NB4 (cell line): ENCODE measurements around the gene MYORG.

ENCODE experiments used
- DNase-seq: peaks from one replicate; pipeline ENCODE4 v3.0.0; 2010; ENCODE audit warnings: low read depth
- H3K4me3 ChIP-seq: one replicate; pipeline ENCODE4 v1.5.1; 2011; ENCODE audit warnings: mild to moderate bottlenecking, low read depth, low read length, moderate library complexity
- MAX ChIP-seq: IDR thresholded peaks from 2 replicates; pipeline ENCODE4 v1.6.1; 2011; ENCODE audit warnings: low read depth, low read length
- MYC ChIP-seq: IDR thresholded peaks from 2 replicates; pipeline ENCODE4 v1.6.1; 2011; ENCODE audit warnings: low read depth, low read length
- POLR2A ChIP-seq: IDR thresholded peaks from 2 replicates; pipeline ENCODE4 v1.6.1; 2011; ENCODE audit warnings: mild to moderate bottlenecking; ENCODE audit not compliant: insufficient read length; ENCODE audit errors: extremely low read depth
- TF ChIP-seq, protein P1 (sequence below): IDR thresholded peaks from one replicate; pipeline ENCODE4 v1.5.1; 2012; ENCODE audit warnings: low read depth, low read length

The MYORG gene

DNA sequence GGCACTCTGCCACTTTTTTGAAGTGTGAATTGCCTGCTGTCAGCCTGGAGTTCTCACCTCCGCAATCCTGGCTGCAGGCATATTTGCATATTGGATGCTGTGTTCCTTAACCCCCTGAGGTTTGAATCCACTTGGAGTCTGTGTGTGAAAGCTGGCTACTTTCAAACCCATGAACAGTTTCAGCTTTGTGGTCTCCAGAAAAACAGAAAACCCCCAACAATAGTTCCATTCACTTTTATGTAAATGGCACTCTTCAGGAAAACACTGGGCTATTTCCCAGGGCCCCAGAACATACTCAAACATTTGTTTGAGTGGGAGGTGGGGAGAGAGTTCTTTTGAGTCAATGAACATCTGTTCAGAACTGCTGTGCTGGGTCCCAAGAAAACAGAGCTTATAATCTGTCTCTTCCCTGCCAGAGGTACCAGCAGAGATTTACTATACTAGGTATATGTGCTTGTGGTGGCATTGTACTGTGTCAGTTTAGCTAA, 42.3 kb downstream of the MYORG start:
- H3K4me3 ChIP-seq = no peak overlapping the region
- TF ChIP-seq MAX (no peak), MYC (no peak), POLR2A (no peak)
- TF ChIP-seq, protein P1, sequence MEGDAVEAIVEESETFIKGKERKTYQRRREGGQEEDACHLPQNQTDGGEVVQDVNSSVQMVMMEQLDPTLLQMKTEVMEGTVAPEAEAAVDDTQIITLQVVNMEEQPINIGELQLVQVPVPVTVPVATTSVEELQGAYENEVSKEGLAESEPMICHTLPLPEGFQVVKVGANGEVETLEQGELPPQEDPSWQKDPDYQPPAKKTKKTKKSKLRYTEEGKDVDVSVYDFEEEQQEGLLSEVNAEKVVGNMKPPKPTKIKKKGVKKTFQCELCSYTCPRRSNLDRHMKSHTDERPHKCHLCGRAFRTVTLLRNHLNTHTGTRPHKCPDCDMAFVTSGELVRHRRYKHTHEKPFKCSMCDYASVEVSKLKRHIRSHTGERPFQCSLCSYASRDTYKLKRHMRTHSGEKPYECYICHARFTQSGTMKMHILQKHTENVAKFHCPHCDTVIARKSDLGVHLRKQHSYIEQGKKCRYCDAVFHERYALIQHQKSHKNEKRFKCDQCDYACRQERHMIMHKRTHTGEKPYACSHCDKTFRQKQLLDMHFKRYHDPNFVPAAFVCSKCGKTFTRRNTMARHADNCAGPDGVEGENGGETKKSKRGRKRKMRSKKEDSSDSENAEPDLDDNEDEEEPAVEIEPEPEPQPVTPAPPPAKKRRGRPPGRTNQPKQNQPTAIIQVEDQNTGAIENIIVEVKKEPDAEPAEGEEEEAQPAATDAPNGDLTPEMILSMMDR = no peak

GRCh38 chr9:34333836-34334235, 42.9 kb downstream of the MYORG start:
- TF ChIP-seq MYC = no peak
- TF ChIP-seq MAX = no peak
- no peak for TF ChIP-seq POLR2A
- TF ChIP-seq, protein P1 = no peak
- no peak overlapping the region for H3K4me3 ChIP-seq
- DNase-seq = no peak

More for the DNA sequence above, 42.3 kb downstream of the MYORG start:
- no peak for DNase-seq

GRCh38 chr9:34332076-34332964, 44.4 kb downstream of the MYORG start:
- TF ChIP-seq, protein P1 = peak; percentile 58
- TF ChIP-seq MAX = no peak
- H3K4me3 ChIP-seq = no peak overlapping the region
- DNase-seq = peak; percentile 72

DNA sequence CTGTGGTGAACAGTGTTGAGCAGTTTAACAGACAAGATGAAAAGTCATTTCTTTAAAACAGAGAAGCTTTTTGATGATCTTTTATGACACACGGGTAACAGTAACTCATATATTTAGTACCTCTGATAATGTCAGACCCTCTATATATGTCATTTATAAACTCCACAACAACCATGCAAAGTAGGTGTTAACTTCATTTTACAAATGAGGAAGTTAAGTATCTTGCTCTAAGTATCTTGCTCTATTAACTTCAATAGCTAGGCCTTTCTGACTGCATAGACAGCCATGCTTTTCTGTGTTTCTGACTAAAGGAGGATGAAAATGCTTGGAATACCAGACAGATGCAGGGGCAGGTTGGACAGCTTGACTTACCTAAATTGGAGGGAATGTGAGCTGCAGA, 45.5 kb downstream of the MYORG start:
- TF ChIP-seq MYC (no peak), MAX (no peak), POLR2A (no peak)
- TF ChIP-seq, protein P1 = no peak
- DNase-seq = peak; percentile 45
- H3K4me3 ChIP-seq = no peak overlapping the region

GRCh38 chr9:34328987-34329832, 47.5 kb downstream of the MYORG start, which contains the start of the genes KIF24 and NUDT2:
Gene KIF24, minus strand, starts transcription at chr9:34329268. Its CDS starts 17,922 bp downstream, at chr9:34311346.
Gene NUDT2, plus strand, starts transcription at chr9:34329569. Its CDS starts 9,471 bp downstream, at chr9:34339040.
- DNase-seq = peak; percentile 100
- peak within 1 kb of the TSS; percentile 91 for H3K4me3 ChIP-seq
- TF ChIP-seq, protein P1 = no peak
- TF ChIP-seq MYC (peak; percentile 33), POLR2A (peak; percentile 89), MAX (peak; percentile 75)
